ENCODE results near the gene SSH2.
A peak's percentile ranks its signal among the peaks of the same experiment; 100 is the strongest.
"Not testable (repeated sequence)": the region's sequence is repeated elsewhere in the genome, so short reads cannot be mapped to it uniquely, and the experiment has no call there.

SSH2 gene, protein sequence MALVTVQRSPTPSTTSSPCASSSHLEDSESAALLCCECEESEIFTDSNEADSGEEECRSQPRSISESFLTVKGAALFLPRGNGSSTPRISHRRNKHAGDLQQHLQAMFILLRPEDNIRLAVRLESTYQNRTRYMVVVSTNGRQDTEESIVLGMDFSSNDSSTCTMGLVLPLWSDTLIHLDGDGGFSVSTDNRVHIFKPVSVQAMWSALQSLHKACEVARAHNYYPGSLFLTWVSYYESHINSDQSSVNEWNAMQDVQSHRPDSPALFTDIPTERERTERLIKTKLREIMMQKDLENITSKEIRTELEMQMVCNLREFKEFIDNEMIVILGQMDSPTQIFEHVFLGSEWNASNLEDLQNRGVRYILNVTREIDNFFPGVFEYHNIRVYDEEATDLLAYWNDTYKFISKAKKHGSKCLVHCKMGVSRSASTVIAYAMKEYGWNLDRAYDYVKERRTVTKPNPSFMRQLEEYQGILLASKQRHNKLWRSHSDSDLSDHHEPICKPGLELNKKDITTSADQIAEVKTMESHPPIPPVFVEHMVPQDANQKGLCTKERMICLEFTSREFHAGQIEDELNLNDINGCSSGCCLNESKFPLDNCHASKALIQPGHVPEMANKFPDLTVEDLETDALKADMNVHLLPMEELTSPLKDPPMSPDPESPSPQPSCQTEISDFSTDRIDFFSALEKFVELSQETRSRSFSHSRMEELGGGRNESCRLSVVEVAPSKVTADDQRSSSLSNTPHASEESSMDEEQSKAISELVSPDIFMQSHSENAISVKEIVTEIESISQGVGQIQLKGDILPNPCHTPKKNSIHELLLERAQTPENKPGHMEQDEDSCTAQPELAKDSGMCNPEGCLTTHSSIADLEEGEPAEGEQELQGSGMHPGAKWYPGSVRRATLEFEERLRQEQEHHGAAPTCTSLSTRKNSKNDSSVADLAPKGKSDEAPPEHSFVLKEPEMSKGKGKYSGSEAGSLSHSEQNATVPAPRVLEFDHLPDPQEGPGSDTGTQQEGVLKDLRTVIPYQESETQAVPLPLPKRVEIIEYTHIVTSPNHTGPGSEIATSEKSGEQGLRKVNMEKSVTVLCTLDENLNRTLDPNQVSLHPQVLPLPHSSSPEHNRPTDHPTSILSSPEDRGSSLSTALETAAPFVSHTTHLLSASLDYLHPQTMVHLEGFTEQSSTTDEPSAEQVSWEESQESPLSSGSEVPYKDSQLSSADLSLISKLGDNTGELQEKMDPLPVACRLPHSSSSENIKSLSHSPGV (N-terminal part only)

DNA sequence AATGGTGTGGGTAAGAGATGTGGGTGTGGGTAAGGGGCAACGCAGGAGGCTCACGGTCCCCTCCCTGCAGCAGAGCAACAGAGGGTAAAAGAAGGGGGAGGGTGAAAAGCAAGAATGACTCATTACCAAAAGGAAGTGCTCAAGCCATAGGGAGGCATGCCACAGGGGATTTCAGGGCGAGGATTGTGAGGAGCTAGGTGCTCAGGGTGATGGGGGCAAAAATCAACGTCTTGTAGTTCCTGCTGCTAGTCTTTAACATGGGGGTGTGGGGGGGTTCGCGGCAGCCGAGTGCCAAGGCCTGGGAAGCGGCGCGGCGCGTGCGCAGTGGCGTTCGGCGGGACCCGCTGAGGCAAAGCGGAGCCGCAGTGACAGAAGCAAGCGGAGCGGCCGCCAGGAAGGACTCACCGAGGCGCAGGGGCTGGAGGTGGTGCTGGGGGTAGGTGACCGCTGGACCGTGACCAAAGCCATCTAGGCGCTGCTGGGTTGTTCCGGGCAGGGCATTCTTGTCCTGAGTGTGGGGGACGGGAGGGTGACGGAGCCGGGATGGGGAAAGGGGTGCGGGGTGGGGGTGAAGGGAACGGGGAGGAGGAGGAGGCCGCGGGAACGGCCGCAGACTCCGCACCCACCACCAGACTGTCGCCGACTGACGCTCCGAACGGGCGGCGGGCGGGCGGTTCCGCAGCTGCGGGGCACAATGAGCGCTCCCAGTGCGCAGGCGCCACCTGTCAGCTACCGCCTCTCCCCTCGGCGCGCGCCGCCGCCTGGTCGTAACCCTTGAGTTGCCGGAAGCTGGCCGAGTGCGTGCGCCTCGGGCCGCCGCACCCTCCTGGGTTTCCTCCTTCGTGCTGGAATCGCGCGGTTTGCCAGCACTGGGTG, at the start of gene SSH2:
Gene SSH2, minus strand, starts transcription at position 696 of the 876 bp plus-strand sequence. Its CDS starts 228 bp downstream, at position 468.
- peak; percentile 94 for DNase-seq

- DNase-seq = no peak
These were observed 47.8 kb upstream of the SSH2 start for GRCh38 chr17:29977836-29978235.

DNA sequence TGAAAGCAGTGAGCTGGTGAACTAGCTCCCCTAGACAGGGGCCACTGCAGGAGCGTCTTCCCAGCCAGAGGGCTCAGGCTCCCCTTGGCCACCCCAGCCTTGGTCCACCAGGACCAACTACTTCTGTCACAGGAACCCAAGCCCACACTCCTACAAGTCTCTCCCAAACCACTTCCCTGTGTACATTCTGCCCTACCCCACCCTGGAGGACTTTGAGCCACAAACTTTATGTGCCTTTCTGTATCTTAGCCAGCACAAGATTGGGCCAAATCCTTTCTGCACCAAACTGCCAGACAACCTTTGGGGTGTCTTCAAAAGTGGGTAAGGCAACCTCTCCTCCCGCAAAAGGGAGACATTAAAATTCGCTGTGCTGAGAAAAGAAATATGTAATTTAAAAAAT, 43.0 kb upstream of the SSH2 start:
- no peak for DNase-seq

DNA sequence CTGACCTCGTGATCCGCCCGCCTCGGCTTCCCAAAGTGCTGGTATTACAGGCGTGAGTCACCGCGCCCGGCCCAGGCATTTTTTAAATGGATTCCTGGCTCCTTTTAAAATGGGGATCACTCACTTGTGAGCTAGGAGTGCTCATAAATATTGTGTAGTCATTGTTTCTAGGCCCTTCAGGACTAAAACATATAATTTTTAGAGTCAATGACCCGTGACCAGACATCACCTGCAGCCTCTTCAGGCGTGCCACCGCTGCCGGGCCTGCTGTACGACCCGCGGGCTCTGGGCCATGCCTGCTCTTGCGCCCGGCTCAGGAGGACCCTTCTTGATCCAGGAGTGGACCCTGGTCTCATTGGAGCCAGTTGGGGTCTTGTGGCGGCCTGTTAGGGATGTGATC, 42.2 kb upstream of the SSH2 start:
- DNase-seq = peak; percentile 90

DNA sequence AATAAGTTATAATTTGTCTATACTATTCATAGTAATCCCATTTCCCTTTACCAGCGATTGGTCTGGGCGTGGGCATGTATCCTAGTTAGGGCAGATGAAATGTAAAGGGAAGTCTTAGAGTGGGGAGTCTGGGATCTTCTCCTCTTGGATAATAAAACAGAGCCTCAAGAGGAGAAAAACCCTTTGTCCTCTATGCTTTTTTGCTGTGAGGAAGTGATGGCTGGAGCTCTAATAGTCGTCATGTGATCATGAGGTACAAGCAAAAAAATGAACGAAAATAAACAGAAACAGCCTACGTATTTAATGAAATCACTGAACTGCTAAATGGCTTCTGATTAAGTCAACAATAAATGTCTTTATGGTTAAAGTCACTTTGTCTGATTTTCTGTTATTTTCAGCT, 38.2 kb upstream of the SSH2 start:
- no peak for DNase-seq

- no peak for DNase-seq
These were observed 32.6 kb upstream of the SSH2 start for GRCh38 chr17:29962656-29963055.

GRCh38 chr17:29959658-29960337, 29.8 kb upstream of the SSH2 start:
- no peak for DNase-seq

- no peak for DNase-seq
These were observed 29.1 kb upstream of the SSH2 start for GRCh38 chr17:29958947-29959657.

DNA sequence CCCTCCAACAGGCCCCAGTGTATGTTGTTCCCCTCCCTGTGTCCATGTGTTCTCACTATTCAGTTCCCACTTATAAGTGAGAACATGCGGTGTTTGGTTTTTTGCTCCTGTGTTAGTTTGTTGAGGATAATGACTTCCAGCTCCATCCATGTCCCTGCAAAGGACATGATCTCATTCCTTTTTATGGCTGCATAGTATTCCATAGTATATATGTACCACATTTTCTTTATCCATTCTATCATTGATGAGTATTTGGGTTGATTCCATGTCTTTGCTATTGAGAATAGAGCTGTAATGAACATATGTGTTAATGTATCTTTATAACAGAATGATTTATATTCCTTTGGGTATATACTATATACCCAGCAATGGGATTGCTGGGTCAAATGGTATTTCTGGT, 27.5 kb upstream of the SSH2 start:
- DNase-seq = not testable (repeated sequence)

- DNase-seq = no peak
These were observed 26.2 kb upstream of the SSH2 start for GRCh38 chr17:29956225-29956624.

- DNase-seq = no peak
These were observed 24.4 kb upstream of the SSH2 start for GRCh38 chr17:29954405-29954804.

DNA sequence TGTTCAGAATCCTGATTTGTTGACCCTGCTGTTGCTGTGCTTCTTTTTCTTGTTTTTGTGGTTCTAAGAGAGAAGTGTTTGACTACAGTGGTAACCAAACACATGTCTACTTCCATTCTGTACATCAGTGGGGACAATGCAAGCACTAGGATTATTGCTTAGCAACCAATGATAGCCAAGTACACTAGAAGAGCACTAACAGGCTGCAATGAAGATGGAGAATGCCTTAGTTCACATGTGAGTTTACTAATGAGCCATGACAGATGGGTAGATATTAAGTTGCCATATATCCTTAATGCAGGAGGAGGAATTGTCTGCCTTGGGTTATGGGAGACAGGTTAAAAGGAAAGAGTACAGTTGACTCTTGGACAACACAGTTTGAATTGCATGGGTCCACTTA, 19.7 kb upstream of the SSH2 start:
- DNase-seq = peak; percentile 67

DNA sequence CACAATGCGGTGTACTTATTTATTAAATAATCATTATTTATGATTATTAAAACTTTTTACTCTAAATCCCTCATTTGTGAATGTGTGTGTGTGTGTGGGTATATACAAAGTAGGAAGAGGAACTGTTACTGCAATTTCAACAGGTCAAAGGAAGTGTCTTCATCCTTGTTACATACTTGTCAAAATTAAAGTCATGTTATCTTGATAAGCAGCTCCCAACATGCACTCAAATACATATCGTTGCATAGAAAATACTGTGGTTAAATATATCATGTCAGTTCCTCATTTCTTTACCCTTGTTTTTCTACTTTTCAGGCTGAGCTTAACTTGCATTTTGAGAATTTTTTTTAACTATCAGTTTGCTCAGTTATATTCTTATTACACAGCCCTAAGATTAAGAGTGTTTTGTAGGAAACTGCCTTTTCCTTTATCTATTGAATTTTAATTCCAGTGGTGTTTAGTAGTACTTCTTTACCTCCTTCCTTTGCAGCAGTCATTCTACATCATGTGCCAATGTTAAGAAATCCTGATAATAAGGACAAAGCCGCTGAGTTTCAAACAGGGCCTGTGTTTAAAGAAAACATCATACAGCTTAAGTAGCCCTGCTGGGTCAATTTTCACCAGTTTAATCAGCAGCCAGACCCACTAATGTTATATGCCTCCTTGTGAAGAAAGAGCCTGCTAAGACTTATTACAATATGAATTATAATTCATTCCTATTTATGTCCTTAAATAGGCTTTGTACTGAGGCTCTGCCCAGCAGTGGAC, 18.6 kb upstream of the SSH2 start:
- no peak for DNase-seq

DNA sequence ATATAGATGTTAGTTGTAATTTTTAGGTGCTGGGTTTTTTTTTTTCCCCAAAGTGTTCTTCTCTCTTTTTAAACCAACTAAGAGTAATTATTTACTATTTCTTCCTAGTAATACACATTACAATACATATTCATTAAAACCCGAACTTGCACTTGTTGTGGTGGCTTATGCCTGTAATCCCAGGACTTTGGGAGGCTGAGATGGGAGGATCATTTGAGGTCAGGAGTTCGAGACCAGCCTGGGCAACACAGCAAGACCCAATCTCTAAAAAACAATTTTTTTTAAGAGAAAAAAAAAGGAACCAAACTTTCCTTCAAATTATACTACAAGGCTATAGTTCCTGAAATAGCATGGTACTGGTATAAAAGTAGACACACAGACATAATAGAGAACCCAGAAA, 15.3 kb upstream of the SSH2 start:
- DNase-seq = no peak

GRCh38 chr17:29941334-29941733, 11.3 kb upstream of the SSH2 start, which contains the start of gene EFCAB5:
EFCAB5 (plus strand) TSS chr17:29941634; CDS start chr17:29941797, 163 bp downstream.
- DNase-seq = no peak

DNA sequence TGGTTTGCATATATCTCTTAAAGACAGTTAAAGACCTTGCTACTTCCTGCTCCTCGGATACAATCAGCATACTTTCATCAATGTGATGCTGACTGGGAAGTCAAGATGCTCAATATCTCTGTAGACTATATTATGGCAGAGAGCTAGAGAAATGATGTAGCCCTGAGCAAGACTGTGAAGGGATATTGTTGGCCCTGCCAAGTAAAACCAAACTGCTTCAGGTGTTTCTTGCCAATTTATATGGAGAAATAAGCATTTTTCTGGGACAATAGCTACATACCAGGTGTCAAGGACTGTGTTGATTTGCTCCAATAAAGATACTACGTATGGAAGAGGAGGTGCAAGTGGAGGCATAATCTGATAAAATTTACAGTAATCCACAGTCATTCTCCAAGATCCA, 6.7 kb upstream of the SSH2 start:
- DNase-seq = no peak

GRCh38 chr17:29935909-29936308, 5.9 kb upstream of the SSH2 start:
- DNase-seq = not testable (repeated sequence)

DNA sequence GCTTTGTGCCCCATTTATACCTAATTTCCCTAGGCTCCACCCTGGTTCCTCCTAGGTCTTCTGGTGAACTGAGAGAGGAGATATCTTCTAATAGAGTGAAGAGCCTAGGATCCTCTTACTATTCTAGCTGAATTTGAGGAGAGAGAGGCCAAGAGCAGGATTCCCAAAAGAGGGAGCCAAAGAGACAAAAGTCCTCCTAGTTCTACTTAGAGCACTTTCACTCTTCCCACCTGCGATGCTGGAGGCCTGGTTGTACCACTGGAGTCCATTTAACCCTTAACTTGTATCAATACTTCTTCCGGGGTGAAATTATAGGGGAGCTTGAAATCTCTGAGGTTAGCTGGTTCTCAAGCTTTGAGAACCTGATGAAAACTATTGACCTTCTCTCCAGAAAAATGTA, 3.4 kb upstream of the SSH2 start:
- DNase-seq = no peak

DNA sequence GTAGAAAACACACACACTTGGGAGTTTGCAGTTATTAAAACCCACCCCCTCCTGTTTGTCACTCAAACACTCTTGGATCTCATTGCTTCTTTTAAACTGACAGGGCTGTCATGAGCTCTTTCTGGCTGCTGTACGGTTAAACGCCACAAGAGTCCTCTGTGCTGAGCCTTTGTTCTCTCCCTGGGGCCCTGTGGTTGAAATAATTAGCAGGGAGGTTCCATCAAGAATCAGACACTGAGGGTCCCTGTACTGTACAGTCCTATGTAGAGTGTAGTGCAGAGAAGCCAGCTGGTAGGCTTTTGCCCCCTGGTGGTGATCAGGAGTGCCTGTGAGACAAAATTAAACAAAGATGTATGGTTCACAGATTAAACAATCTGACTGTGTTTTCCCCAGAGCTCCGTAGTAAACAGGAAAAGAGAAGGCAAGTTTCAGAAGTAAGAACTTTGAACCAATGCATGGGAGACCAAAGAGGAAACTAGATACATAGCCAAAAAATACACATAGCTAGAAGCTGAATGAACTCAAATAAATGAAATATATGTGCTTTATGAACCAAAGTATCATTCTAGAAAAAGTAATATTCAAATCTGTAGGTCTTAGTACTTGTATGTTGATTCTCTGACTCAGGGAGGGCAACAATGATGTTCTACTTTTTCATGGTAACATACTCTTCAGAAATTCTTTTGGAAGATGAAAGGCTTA, 1.4 kb upstream of the SSH2 start:
- DNase-seq = peak; percentile 77

Measured in NCI-H774 (cell line).